ENCODE results near the gene NANOG. TPM values are rescaled to one million over a fixed set of nuclear protein-coding genes. Genes with fewer than 3 reads are reported as not detected.
"Not testable (repeated sequence)": the region's sequence is repeated elsewhere in the genome, so short reads cannot be mapped to it uniquely, and the experiment has no call there.

The NANOG gene
- polyA plus RNA-seq, 4 donors, result 0.08 to 0.63 (median 0.09) TPM; not detected in 1

DNA sequence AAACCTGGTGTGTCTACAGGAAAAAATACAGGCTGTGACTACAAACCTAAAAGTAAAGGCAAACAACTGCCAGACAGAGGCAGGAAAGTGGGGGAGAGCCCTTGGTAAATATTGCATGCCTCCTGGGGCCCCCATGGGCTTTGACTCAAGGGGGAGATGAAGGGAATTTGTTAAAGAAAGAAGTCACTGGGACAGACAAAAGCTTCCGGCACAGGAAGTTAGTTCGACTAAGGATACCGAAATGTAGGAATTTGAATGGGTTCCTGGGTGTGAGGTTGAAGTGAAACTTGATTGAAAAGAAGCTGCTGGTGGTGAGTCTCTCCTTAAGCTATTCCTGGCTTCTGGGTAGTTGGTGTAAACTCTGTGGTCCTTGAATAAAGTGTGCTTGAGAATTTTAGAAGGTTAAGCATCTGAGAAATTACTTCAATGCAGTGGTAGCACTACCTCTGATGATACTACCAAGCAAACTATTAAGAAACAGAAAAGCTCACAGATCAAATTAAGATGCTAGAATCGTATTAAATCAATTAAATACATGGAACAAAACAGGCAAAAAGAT lies 9.6 kb downstream of the NANOG start:
- not testable (repeated sequence) for DNase-seq (ENCODE audit: low read depth in 4 of 4, low spot score in 3 of 4)

DNA sequence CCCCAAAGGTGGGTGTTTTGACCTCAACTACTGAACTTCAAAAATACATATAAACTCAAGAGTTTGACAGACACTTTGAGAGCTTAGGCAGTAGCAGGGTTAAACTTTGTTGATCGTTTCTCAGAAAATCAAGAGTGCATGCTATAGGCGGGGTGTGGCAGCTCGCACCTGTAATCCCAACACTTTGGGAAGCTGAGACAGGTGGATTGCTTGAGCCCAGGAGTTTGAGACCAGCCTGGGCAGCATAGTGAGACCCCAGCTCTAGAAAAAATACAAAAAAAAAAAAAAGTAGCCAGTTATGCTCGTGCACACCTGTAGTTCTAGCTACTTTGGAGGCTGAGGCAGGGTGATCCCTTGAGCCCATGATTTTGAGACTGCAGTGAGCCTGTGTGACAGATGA lies 12.3 kb downstream of the NANOG start:
- no peak for DNase-seq (ENCODE audit: low read depth in 4 of 4, low spot score in 3 of 4)

DNA sequence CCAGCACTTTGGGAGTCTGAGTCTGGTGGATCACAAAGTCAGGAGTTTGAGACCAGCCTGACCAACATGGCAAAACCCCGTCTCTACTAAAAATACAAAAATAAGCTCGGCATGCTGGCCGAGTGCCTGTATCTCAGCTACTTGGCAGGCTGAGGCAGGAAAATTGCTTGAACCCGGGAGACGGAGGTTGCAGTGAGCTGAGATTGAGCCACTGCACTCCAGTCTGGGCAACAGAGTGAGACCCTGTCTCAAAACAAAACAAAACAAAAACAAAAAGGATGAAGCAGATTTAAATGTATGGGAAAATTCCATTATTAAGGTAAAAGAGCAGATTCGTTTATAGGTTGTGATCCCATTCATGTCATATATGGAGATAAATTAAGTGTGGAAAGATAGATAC lies 17.1 kb downstream of the NANOG start:
- DNase-seq (ENCODE audit: low read depth in 4 of 4, low spot score in 3 of 4), result not testable (repeated sequence)

DNA sequence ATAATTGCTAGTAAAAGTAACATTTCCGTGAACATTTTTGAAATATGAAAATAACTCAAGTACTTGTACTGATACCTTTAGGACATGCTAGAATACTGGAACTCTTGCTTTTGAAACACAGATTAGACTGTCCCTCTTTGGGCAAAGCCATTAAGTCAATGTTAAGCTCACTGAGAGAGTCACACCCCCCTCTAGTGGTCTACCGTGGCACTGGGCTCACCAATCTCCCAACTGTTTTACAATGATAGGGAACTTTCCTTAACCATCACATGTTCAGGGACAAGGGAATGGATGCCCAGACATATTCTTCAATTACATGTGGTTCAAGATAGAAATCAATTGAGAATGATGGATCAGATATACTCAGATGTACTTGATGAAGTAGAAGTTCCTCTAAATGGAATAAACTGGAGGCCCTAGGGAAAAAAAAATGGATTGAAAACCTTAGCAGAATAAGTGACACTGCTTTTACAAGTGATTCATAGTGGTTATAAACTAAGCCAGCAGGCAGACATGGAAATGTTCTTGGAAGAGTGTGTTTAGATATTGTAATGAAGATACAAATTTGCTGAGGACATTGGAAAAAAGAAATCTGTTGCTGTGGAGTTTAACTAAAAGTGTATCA lies 17.8 kb downstream of the NANOG start:
- DNase-seq (ENCODE audit: low read depth in 4 of 4, low spot score in 3 of 4), result peak; percentile 41 to 63 (median 57)

DNA sequence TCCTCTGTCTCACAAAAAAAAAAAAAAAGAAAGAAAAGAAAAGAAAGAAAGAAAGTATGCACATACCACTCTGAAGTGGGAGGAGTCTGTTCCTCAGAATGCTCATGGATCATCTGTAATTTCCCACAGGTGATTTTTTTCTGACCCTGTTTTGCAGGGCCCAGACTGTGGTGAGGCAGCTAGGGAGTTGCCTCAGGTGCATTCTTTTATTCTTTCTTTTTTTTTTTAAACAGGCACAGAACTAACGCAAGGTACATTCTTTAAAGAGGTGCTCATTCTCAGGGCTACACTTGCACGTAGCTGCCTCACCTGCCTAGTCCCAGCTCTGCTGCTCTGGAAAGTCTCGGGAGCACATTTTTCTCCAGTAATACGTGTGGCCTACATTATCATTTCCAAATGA lies 36.6 kb downstream of the NANOG start:
- not testable (repeated sequence) for DNase-seq (ENCODE audit: low read depth in 4 of 4, low spot score in 3 of 4)

DNA sequence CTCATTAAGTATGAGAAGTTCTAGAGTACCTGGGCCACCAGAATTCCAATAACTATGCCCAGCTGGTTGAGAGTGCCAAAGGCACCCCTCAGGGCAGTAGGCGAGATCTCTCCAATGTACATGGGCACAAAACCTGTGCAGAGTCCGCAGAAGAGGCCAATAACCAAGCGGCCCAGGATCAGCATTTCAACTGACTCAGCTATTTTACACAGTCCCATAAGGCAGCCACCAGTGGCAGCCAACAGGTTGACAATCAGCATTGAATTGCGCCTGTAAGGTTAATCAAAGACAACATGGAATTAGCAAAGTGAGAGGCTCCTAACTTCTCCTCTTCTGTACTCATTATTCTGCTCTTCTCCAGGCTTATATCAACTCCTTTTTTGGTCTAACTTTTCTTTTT lies 40.5 kb downstream of the NANOG start:
- not testable (repeated sequence) for DNase-seq (ENCODE audit: low read depth in 4 of 4, low spot score in 3 of 4)

DNA sequence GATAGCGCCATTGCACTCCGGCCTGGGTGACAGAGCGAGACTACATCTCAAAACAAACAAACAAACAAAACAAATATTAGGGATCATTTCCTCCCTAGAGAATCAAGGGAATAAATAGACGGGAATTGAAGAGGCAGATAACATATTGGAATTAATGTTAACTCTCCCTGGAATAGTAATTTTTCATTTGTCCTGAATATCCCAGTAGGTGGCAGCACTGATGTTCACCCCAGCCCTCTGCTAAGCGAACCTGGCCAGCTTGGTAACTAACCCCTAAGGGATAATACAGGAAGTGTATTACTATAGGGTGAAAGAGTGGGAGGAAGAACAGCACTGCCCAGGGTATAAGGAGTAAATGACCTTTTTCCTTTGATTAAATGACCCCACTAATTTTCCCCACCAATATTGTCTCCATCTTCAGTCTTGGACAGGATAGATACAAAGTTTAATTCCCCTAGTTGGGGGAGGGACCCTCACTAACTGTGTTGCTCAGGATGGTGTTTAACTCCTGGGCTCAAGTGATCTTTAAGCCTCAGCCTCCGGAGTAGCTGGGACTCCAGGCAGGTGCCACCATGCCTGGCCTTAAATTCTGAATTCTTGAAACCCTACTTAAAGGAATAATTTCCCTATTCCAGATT lies 43.0 kb downstream of the NANOG start:
- peak in 1 of 4 donors; percentile 20 for DNase-seq (ENCODE audit: low read depth in 4 of 4, low spot score in 3 of 4)

DNA sequence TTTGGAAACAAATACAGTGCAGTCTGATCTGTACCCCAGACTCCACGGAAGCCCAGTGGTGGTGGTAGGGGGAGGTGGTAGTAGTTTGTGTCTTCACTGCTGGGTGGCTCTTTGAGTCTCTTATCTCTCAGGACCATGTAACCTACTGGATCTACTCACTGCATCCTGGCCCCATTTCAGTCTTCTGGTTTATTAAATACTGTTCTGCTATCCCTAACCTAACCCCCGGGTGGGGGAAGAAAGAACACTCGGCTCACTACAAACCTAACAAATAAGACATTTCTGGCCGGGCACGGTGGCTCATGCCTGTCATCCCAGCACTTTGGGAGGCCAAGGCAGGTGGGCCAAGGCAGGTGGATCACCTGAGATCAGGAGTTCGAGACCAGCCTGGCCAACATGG lies 44.0 kb downstream of the NANOG start:
- not testable (repeated sequence) for DNase-seq (ENCODE audit: low read depth in 4 of 4, low spot score in 3 of 4)

DNA sequence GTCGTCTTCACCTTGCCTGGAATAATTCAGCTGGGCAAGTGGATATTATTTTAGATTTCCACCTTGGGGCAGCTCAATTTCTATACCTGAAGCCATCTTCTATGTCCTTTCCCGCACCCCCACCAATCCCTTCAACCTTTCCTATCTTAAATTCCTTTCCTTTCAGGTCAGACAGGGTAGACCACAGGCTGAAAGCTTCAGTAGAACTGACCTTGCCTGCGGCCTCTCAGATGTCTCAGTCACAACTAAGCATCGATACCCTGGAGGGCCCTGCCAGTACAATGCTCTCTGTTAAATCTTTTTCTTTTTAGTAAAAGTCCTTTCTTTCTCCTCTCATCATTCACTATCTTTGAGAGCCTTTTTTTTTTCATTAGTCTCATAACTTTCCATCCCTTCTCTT lies 44.6 kb downstream of the NANOG start:
- DNase-seq (ENCODE audit: low read depth in 4 of 4, low spot score in 3 of 4), result no peak

DNA sequence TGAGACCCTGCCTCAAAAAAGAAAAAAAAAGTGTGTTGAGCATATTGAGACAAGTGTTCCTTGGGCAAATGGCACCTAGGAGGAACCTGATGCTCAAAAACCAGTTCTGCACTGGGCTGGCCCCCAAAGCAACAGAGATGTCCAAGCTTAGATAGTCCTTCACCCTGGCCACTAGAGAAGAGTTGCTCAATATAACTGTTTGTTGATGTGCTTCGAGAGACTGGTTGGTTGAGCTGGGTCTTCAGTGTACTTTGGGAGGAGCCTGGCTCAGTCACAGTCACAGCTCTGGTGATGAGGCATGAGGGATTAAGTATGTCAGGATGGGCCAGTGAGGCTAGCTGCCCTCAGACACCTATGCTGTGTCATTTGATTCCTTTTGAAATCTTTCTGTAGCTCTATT lies 45.5 kb downstream of the NANOG start:
- no peak for DNase-seq (ENCODE audit: low read depth in 4 of 4, low spot score in 3 of 4)

DNA sequence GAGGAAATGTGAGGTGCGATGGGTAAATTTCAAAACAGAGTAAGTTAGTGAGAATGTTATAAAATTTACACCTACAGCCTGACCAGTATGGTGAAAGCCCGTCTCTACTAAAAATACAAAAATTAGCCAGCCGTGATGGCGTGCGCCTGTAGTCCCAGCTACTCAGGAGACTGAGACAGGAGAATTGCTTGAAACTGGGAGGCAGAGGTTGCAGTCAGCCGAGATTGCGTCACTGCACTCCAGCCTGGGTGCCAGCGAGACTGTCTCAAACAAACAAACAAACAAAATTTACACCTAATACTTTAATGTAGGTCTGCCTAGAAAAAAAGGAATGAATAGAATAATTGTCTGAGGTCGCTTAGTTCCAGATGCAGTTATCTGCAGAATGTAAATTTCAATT lies 45.9 kb downstream of the NANOG start:
- no peak for DNase-seq (ENCODE audit: low read depth in 4 of 4, low spot score in 3 of 4)

DNA sequence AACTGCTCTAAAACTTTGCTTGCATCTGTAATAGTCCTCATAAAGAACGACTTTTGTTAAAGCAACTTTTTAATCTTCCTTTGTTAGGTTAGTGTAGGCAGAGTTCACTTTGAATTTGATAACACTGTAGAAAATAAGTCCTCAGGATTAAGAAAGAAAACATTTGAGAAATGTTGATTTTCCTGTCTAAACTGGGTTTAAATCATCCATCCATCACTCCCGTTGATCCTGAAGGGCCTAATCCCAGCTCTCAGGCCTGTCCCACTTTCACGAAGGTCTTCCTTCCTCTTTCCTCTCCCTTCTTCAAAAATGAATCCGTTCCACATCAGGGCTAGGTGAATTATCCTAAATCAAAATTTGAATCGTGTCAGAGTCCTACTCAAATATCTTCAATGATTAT lies 46.6 kb downstream of the NANOG start:
- no peak for DNase-seq (ENCODE audit: low read depth in 4 of 4, low spot score in 3 of 4)

DNA sequence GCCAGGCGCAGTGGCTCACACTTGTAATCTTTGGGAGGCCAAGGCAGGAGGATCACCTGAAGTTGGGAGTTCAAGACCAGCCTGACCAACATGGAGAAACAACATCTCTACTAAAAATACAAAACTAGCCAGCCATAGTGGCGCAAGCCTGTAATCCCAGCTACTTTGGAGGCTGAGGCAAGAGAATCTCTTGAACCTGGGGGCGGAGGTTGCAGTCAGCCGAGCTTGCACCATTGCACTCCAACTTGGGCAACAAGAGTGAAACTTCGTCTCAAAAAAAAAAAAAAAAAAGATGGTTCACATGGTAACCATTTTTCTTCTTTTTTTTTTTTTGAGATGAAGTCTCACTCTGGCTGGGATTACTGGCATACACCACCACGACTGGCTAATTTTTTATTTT lies 48.2 kb downstream of the NANOG start:
- no peak for DNase-seq (ENCODE audit: low read depth in 4 of 4, low spot score in 3 of 4)

DNA sequence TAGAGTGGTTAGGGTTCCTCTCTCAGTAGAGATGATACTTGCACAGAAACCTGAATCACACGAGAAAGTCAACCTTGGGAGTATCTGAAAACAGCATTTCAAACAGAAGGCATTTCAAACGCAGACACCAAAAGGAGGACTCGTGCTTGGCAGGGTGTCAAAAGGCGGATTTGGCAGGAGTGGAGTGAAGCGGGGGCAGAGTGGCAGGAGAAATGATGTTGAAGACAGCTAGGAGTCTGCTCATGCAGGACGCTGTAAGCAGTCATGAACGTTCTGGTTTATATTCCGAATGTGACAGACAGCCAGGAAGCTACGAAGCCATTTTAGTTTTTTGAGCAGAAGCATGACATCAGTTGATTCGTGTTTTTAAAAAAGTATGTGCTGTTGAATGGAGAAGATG lies 50.0 kb downstream of the NANOG start:
- not testable (repeated sequence) for DNase-seq (ENCODE audit: low read depth in 4 of 4, low spot score in 3 of 4)

DNA sequence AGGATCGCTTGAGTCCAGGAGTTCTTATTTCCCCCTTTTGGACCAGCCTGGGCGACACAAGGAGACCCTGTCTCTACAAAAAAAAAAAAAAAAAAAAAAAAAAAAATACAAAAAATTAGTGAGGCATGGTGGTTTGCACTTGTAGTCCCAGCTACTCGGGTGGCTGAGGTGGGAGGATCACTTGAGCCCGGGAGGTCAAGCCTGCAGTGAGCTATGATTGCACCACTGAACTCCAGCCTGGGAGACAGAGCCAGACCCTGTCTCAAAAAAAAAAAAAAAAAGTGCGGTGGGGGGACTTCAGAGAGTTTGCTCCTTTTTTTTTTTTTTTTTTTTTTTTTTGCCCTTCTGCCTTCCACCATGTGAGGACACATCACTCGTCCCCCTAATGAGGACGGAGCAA lies 50.6 kb downstream of the NANOG start:
- DNase-seq (ENCODE audit: low read depth in 4 of 4, low spot score in 3 of 4), result not testable (repeated sequence)

DNA sequence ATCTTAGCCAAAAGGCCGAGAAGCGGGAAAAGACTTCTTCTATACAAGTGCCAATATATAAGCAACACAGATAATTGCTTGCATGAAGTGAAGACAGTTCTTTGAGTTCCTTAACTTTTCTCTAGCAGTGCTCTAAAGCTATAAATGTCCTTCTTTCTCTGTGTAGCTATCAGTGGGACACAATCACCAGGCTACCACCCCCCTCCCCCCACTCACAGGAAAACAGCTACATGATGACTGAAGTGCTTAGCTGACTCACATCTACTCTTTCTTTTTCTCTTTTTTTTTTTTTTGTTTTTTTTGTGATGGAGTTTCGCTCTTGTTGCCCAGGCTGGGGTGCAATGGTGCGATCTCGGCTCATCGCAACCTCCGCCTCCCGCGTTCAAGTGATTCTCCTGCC lies 53.2 kb downstream of the NANOG start:
- DNase-seq (ENCODE audit: low read depth in 4 of 4, low spot score in 3 of 4), result not testable (repeated sequence)

DNA sequence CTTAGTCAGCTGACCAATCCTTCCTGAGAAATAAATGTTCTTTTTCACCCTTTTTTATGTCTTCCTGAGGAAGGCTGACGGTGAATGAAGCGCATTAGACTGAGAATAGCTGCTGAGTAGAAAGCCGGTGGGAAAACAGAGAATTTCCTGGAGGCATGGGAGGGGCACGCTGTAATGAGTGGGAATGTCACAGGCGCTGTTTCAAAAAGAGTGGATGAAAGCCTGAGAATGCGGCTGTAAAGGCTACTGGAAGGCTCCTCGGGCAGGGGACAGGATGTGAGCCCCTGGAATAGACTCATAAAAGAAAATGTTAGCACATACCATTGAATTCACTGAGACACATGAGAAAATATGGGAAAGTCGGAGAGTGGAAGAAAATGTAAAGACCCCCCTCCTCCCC lies 53.9 kb downstream of the NANOG start:
- DNase-seq (ENCODE audit: low read depth in 4 of 4, low spot score in 3 of 4), result not testable (repeated sequence)

DNA sequence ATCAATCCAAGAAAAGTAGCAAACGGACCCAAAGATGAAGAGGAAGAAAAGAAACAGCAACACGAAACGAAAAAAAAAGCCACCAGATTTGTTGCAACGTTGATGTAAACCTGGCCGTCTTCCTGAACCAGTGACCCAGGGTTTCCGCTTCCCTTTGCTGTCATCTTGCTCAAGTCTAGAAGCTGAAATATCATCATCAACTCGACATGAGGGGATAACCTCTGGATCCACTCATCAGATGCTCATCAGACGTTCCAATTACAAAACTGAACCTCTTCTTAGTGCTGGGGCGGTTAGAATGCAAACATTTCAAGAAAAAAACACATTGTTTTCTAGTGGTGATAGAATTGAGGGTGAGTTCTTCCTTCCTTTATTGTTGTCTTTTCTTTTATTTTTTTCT lies 54.4 kb downstream of the NANOG start:
- not testable (repeated sequence) for DNase-seq (ENCODE audit: low read depth in 4 of 4, low spot score in 3 of 4)

DNA sequence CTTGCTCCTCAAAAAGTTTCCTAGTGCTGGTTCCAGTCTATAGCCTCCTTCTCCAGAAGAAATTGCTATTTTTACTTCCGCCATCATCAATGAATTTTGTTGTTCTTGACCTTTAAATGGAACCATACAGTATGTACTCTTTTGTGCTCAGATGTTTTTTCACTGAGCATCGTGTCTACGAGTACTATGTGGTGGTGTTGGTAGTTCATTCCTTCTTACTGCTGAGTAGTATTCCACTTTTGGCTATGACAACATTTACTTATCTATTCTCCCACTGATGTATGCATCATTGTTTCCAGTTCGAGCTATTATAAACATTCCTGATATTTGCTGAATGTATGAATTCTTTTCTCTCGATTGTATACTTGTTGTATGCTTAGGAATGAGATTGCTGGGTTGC lies 54.9 kb downstream of the NANOG start:
- no peak for DNase-seq (ENCODE audit: low read depth in 4 of 4, low spot score in 3 of 4)

DNA sequence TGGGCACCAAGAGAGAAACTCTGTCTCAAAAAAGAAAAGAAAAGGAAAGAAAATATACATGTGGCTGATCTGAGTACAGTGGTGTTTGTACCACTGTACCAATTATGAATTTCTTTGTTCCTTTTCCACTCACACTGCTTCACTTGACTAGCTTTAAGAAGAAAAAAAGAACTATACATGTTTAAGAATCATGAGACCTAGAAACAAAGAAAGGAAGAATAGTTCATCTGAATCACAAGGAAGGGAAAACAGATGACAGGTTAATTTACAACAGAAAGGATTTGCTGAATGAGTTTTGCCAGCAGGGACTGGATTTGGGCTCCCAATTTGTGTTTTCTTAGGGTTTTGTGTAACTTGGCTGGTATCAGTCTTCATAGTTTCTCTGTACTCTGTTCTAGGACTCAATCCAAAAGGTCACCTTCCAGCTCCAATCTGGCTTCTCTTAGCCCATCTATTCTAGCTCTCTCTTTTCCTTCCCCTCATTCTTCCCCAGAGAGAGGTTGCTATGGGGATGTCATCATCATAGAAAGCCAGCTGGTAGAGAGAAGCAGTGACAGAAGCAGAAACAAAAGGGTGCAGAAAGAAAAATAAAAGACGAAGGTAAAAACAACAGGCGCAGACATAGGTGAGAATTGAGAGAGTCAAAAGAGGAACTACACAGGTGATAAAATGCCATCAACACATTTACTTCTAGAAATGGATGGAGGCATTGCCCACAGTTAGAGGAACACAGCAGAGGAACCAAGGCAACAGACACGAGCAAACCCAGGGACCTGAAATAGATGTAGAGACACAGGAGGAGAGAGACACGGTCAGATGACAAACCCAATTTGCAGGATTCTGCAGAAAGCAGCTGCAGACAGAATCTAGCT lies 58.3 kb downstream of the NANOG start:
- not testable (repeated sequence) for DNase-seq (ENCODE audit: low read depth in 4 of 4, low spot score in 3 of 4)

DNA sequence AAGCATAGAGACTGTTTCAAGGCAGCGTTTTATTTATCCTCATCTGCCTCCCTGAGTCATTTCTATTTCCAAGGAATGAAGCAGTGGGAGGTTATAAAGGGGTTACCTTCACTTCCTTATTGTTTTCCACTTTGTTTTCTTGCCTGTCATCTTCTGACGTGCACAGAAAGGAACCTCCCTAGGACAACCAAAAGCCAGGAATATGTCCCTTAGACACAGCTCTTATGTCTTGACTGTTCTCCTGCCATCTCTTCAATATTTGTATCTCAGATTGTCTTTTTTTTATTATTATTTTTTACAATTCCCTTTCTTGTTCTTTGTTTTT lies 58.9 kb downstream of the NANOG start:
- not testable (repeated sequence) for DNase-seq (ENCODE audit: low read depth in 4 of 4, low spot score in 3 of 4)
